ENCODE data around the gene SLC13A5. TPM values are rescaled to one million over a fixed set of nuclear protein-coding genes. Genes with fewer than 3 reads are reported as not detected.
A peak's percentile ranks its signal among the peaks of the same experiment; 100 is the strongest.

SLC13A5 gene
- total RNA-seq, 1 experiment from 2014 or later = 0.92 TPM

- ChIA-PET CTCF (no interaction called here), POLR2A (ENCODE audit: unreplicated experiment) (interaction anchor here (0.6 kb wide), 1 partner anchor 243 kb away, joined by 4 read pairs; no protein-coding TSS in a partner anchor)
- H3K27me3 ChIP-seq (ENCODE audit: insufficient read depth, low read depth) = no peaks in the 10 kb centered on the region
- peaks cover 44% of the 10 kb centered on the region for H3F3A ChIP-seq (ENCODE audit: insufficient read depth, low read depth)
- no peaks in the 10 kb centered on the region for H4K20me1 ChIP-seq (ENCODE audit: insufficient read depth)
- no peak for TF ChIP-seq EZH2 (IDR thresholded peaks at IDR 0.05; ENCODE audit: low read depth)
- TF ChIP-seq, protein P1, sequence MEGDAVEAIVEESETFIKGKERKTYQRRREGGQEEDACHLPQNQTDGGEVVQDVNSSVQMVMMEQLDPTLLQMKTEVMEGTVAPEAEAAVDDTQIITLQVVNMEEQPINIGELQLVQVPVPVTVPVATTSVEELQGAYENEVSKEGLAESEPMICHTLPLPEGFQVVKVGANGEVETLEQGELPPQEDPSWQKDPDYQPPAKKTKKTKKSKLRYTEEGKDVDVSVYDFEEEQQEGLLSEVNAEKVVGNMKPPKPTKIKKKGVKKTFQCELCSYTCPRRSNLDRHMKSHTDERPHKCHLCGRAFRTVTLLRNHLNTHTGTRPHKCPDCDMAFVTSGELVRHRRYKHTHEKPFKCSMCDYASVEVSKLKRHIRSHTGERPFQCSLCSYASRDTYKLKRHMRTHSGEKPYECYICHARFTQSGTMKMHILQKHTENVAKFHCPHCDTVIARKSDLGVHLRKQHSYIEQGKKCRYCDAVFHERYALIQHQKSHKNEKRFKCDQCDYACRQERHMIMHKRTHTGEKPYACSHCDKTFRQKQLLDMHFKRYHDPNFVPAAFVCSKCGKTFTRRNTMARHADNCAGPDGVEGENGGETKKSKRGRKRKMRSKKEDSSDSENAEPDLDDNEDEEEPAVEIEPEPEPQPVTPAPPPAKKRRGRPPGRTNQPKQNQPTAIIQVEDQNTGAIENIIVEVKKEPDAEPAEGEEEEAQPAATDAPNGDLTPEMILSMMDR (conservative IDR thresholded peaks at IDR 0.05) = no peak
- H3K4me1 ChIP-seq (replicated peaks; ENCODE audit: insufficient read depth) = peaks cover 44% of the 10 kb centered on the region
- peak overlapping the region; percentile 88; the same call in 1 of the 2 replicates for H3K27ac ChIP-seq
- intact Hi-C loops (cut with micrococcal nuclease; ENCODE audit: unreplicated experiment) = loop anchor here (5.0 kb wide), 1 partner anchor 44 kb away; the partner anchor contains the start of gene SLC13A5
- H3K9me2 ChIP-seq (ENCODE audit: insufficient read depth) = no peaks in the 10 kb centered on the region
- DNase-seq = no peak
- no peaks in the 10 kb centered on the region for H3K9me3 ChIP-seq (ENCODE audit: insufficient read depth, low read depth)
- H2AFZ ChIP-seq = no peak overlapping the region
- no peaks in the 10 kb centered on the region for H3K79me2 ChIP-seq (ENCODE audit: low read depth)
- H3K4me2 ChIP-seq = no peak overlapping the region
- no peak overlapping the region for H3K4me3 ChIP-seq
- BruUV-seq (replicated peaks) = no TSS peak
- H3K36me3 ChIP-seq (ENCODE audit: low read depth) = no peaks in the 10 kb centered on the region
Measured at GRCh38 chr17:6668219-6668618, 45.0 kb downstream of the SLC13A5 start.

DNA sequence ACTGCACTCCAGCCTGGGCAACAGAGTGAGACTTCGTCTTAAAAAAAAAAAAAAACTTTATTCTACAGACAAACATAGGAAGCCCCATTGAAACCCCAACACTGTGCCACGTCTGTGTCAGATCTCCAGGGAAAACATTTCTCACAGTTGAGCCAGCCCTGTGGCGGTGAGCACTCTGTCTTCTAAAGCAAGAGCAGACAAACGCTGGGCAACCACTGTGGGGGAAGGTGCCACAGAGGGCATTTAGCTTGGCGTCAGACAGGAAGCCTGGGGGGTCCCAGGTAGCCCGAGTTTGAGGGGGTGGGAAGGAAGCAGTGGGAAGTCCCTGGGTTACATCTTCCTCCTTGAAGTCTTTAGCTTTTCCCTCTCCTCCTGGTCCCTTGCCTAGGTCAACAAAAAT, 45.7 kb downstream of the SLC13A5 start:
- Histone ChIP-seq H2AFZ (no peak overlapping the region), H3K79me2 (ENCODE audit: low read depth) (no peaks in the 10 kb centered on the region), H3K27me3 (ENCODE audit: insufficient read depth, low read depth) (no peaks in the 10 kb centered on the region), H3K4me1 (replicated peaks; ENCODE audit: insufficient read depth) (peaks cover 44% of the 10 kb centered on the region), H3F3A (ENCODE audit: insufficient read depth, low read depth) (peaks cover 44% of the 10 kb centered on the region), H3K9me2 (ENCODE audit: insufficient read depth) (no peaks in the 10 kb centered on the region), H3K4me2 (no peak overlapping the region), H3K9me3 (ENCODE audit: insufficient read depth, low read depth) (no peaks in the 10 kb centered on the region), H3K27ac (no peak overlapping the region), H3K4me3 (no peak overlapping the region), H3K36me3 (ENCODE audit: low read depth) (no peaks in the 10 kb centered on the region), H4K20me1 (ENCODE audit: insufficient read depth) (no peaks in the 10 kb centered on the region)
- intact Hi-C loops (cut with micrococcal nuclease; ENCODE audit: unreplicated experiment) = loop anchor here (5.0 kb wide), 1 partner anchor 45 kb away; the partner anchor contains the start of gene SLC13A5
- no TSS peak for BruUV-seq (replicated peaks)
- no peak for DNase-seq
- ChIA-PET POLR2A (ENCODE audit: unreplicated experiment) (no interaction called here), CTCF (interaction anchor here (0.6 to 0.7 kb wide), 2 partner anchors 200 to 426 kb away, joined by 3 to 6 read pairs; no protein-coding TSS in a partner anchor)
- TF ChIP-seq, protein P1 (conservative IDR thresholded peaks at IDR 0.05) = no peak
- no peak for TF ChIP-seq EZH2 (IDR thresholded peaks at IDR 0.05; ENCODE audit: low read depth)

GRCh38 chr17:6666557-6666956, 46.6 kb downstream of the SLC13A5 start:
- Histone ChIP-seq H3K9me2 (ENCODE audit: insufficient read depth) (no peaks in the 10 kb centered on the region), H3K27ac (no peak overlapping the region), H3K27me3 (ENCODE audit: insufficient read depth, low read depth) (no peaks in the 10 kb centered on the region), H3F3A (ENCODE audit: insufficient read depth, low read depth) (peaks cover 43% of the 10 kb centered on the region), H4K20me1 (ENCODE audit: insufficient read depth) (no peaks in the 10 kb centered on the region), H3K9me3 (ENCODE audit: insufficient read depth, low read depth) (no peaks in the 10 kb centered on the region), H3K4me1 (replicated peaks; ENCODE audit: insufficient read depth) (peaks cover 41% of the 10 kb centered on the region), H3K4me3 (no peak overlapping the region), H3K79me2 (ENCODE audit: low read depth) (no peaks in the 10 kb centered on the region), H3K36me3 (ENCODE audit: low read depth) (no peaks in the 10 kb centered on the region), H2AFZ (no peak overlapping the region), H3K4me2 (no peak overlapping the region)
- no TSS peak for BruUV-seq (replicated peaks)
- ChIA-PET POLR2A (ENCODE audit: unreplicated experiment) (interaction anchor here (0.6 kb wide), 1 partner anchor 41 kb away, joined by 3 read pairs; no protein-coding TSS in a partner anchor), CTCF (interaction anchor here (0.6 to 1.3 kb wide), 4 partner anchors 86 to 475 kb away, joined by 3 to 18 read pairs (median 4); no protein-coding TSS in a partner anchor)
- intact Hi-C loops (cut with micrococcal nuclease; ENCODE audit: unreplicated experiment) = loop anchor here (1.0 to 5.0 kb wide), 5 partner anchors 46 to 470 kb away; partner anchors contain the start of gene SLC13A5
- no peak for TF ChIP-seq EZH2 (IDR thresholded peaks at IDR 0.05; ENCODE audit: low read depth)
- TF ChIP-seq, protein P1 (conservative IDR thresholded peaks at IDR 0.05) = no peak
- no peak for DNase-seq
